Gastrocnemius medialis (tissue), 4 donors: ENCODE results near the gene PSMA6.

Source experiments
- CTCF ChIP-seq, 5 experiments: fragments of 450-650 bp in 3 of 5; fragments of 200-600 bp in 2 of 5; sonication (generic) in 2 of 5; IDR thresholded peaks in 4 of 5; conservative IDR thresholded peaks in 1 of 5; 1 replicate in 4 of 5; 2 replicates in 1 of 5; pipeline ENCODE4 v1.5.1; 2016 to 2019; ENCODE audit warnings: antibody characterized with exemption in 5 of 5, mild to moderate bottlenecking in 3 of 5, moderate library complexity in 3 of 5
- POLR2A ChIP-seq, 2 donors: fragments of 450-650 bp; IDR thresholded peaks; one replicate each; pipeline ENCODE4 v1.6.1; 2017; ENCODE audit warnings: antibody characterized with exemption in 2 of 2, mild to moderate bottlenecking in 2 of 2, moderate library complexity in 2 of 2

GRCh38 chr14:35286707-35287106 is 5.5 kb upstream of the PSMA6 start:
- TF ChIP-seq CTCF (IDR thresholded peaks at IDR 0.05 in 4 of 5, conservative IDR thresholded peaks at IDR 0.05 in 1 of 5), result no peak
- TF ChIP-seq POLR2A (IDR thresholded peaks at IDR 0.05), result no peak
